ENCODE data around the gene IRF6. TPM values are rescaled to one million over a fixed set of nuclear protein-coding genes. Genes with fewer than 3 reads are reported as not detected.
A peak's percentile ranks its signal among the peaks of the same experiment; 100 is the strongest.

Gene IRF6
- total RNA-seq, 1 donor from 2014 or later = 21.2 TPM

DNA sequence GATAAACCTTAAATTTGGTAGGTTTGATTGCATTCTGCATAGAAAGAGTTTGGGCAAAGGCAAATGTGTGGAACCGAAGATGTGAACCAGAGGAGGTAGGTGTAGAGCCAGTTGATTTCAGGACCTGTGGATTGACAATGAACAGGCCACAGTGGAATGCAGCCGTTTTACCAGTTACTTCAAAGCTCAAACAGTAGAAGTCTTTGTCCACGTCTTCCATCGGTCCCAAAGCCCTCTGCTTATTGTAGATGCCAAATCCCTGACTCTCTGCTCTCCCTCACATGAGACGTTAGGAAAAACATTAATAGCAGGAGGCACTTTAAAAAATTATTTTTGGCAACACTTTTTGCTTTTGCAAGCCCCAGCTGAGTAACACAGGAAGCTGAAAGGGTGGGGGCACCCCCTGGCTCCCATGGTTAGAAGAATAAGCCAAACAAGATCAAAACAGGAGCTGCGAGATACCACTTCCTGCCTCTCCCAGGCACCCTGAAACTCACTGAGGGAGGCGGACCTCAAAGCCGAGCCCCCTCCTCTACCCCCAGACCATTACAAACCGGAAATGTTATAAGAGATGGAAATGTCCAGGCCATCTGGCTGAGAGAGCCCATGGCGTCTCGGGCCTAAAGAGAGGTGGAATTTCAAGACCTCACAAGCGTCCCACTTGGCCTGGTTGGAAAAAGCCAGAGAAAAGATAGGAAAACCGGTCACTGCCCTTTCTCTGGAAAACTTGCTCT, 36.6 kb downstream of the IRF6 start:
- H3K27me3 Mint-ChIP-seq (ENCODE audit: low read depth, unreplicated experiment) = no peaks in the 10 kb centered on the region
- Histone ChIP-seq H3K27me3 (ENCODE audit: insufficient read depth, low read length) (no peaks in the 10 kb centered on the region), H3K9me3 (ENCODE audit: insufficient read depth, low read depth, low read length) (no peaks in the 10 kb centered on the region), H3K9ac (ENCODE audit: low read length) (peak overlapping the region; percentile 60), H3K79me2 (ENCODE audit: insufficient read depth, low read length) (no peaks in the 10 kb centered on the region), H3K27ac (ENCODE audit: low read depth, low read length) (peak overlapping the region; percentile 88), H3K4me2 (ENCODE audit: low read length) (peak overlapping the region; percentile 69), H4K20me1 (ENCODE audit: insufficient read depth, low read length) (no peaks in the 10 kb centered on the region), H3K36me3 (ENCODE audit: insufficient read depth, low read length) (no peaks in the 10 kb centered on the region), H2AFZ (ENCODE audit: low read depth, low read length) (peak overlapping the region; percentile 73), H3K4me3 (ENCODE audit: insufficient read depth, low read depth, low read length) (no peak overlapping the region), H3K4me1 (ENCODE audit: insufficient read depth, low read length) (peaks cover 23% of the 10 kb centered on the region)
- H3K4me1 Mint-ChIP-seq (ENCODE audit: low read depth, unreplicated experiment) = peaks cover 7% of the 10 kb centered on the region
- H3K9me3 Mint-ChIP-seq (ENCODE audit: unreplicated experiment) = no peaks in the 10 kb centered on the region
- peak; percentile 94 for FAIRE-seq
- TF ChIP-seq CTCF (IDR thresholded peaks at IDR 0.05; ENCODE audit: insufficient read depth, low read depth, low read length) = no peak
- no peak for TF ChIP-seq EZH2 (IDR thresholded peaks at IDR 0.05; ENCODE audit: insufficient read depth, low read length)
- DNase-seq (ENCODE audit: low read depth) = peak; percentile 90
- no peaks in the 10 kb centered on the region for H3K36me3 Mint-ChIP-seq (ENCODE audit: low read depth, unreplicated experiment)
- H3K4me3 Mint-ChIP-seq (ENCODE audit: unreplicated experiment) = no peak overlapping the region
- H3K27ac Mint-ChIP-seq (ENCODE audit: unreplicated experiment) = no peak overlapping the region

DNA sequence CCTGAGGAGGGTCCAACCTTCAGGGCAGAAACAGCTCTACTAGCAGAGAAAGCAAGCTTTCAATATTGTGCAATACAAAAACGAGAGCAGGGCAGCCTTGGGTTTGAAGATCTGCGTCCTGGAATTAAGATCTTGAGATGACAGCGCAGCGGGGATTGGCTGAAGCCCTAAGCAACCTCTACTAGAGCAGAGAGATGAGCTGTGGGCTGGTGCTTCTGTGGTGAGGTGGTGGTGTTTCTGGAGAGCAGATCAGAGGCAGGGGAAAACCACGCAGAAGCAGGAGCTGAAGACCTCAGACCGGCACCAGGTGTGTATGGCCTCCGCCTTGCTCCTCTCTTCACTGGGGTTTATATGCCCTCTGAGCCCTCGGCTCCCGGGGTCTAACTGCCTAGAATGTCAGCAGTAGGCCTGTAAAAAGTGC, 37.6 kb downstream of the IRF6 start:
- H3K4me3 Mint-ChIP-seq (ENCODE audit: unreplicated experiment) = no peak overlapping the region
- Histone ChIP-seq H3K27ac (ENCODE audit: low read depth, low read length) (peak overlapping the region; percentile 88), H3K4me3 (ENCODE audit: insufficient read depth, low read depth, low read length) (no peak overlapping the region), H3K79me2 (ENCODE audit: insufficient read depth, low read length) (no peaks in the 10 kb centered on the region), H3K4me1 (ENCODE audit: insufficient read depth, low read length) (peaks cover 23% of the 10 kb centered on the region), H2AFZ (ENCODE audit: low read depth, low read length) (no peak overlapping the region), H3K9ac (ENCODE audit: low read length) (no peak overlapping the region), H3K4me2 (ENCODE audit: low read length) (peak overlapping the region; percentile 69), H3K36me3 (ENCODE audit: insufficient read depth, low read length) (no peaks in the 10 kb centered on the region), H3K27me3 (ENCODE audit: insufficient read depth, low read length) (no peaks in the 10 kb centered on the region), H4K20me1 (ENCODE audit: insufficient read depth, low read length) (no peaks in the 10 kb centered on the region), H3K9me3 (ENCODE audit: insufficient read depth, low read depth, low read length) (no peaks in the 10 kb centered on the region)
- no peaks in the 10 kb centered on the region for H3K9me3 Mint-ChIP-seq (ENCODE audit: unreplicated experiment)
- FAIRE-seq (no peak), DNase-seq (ENCODE audit: low read depth) (no peak)
- H3K27ac Mint-ChIP-seq (ENCODE audit: unreplicated experiment) = no peak overlapping the region
- peaks cover 7% of the 10 kb centered on the region for H3K4me1 Mint-ChIP-seq (ENCODE audit: low read depth, unreplicated experiment)
- no peak for TF ChIP-seq EZH2 (IDR thresholded peaks at IDR 0.05; ENCODE audit: insufficient read depth, low read length)
- no peak for TF ChIP-seq CTCF (IDR thresholded peaks at IDR 0.05; ENCODE audit: insufficient read depth, low read depth, low read length)
- H3K36me3 Mint-ChIP-seq (ENCODE audit: low read depth, unreplicated experiment) = no peaks in the 10 kb centered on the region
- H3K27me3 Mint-ChIP-seq (ENCODE audit: low read depth, unreplicated experiment) = peaks cover 2% of the 10 kb centered on the region

- no peak for FAIRE-seq
- H3K27me3 Mint-ChIP-seq (ENCODE audit: low read depth, unreplicated experiment) = peaks cover 8% of the 10 kb centered on the region
- H3K9me3 Mint-ChIP-seq (ENCODE audit: unreplicated experiment) = no peaks in the 10 kb centered on the region
Observed at GRCh38 chr1:209767706-209768105, 38.2 kb downstream of the IRF6 start.

More at GRCh38 chr1:209767706-209768105, 38.2 kb downstream of the IRF6 start:
- Histone ChIP-seq H3K4me2 (ENCODE audit: low read length) (no peak overlapping the region), H3K27ac (ENCODE audit: low read depth, low read length) (no peak overlapping the region), H3K79me2 (ENCODE audit: insufficient read depth, low read length) (no peaks in the 10 kb centered on the region), H3K36me3 (ENCODE audit: insufficient read depth, low read length) (no peaks in the 10 kb centered on the region), H3K27me3 (ENCODE audit: insufficient read depth, low read length) (no peaks in the 10 kb centered on the region), H2AFZ (ENCODE audit: low read depth, low read length) (no peak overlapping the region), H3K9me3 (ENCODE audit: insufficient read depth, low read depth, low read length) (no peaks in the 10 kb centered on the region), H3K9ac (ENCODE audit: low read length) (no peak overlapping the region), H4K20me1 (ENCODE audit: insufficient read depth, low read length) (no peaks in the 10 kb centered on the region), H3K4me3 (ENCODE audit: insufficient read depth, low read depth, low read length) (no peak overlapping the region), H3K4me1 (ENCODE audit: insufficient read depth, low read length) (peaks cover 23% of the 10 kb centered on the region)
- Mint-ChIP-seq H3K36me3 (ENCODE audit: low read depth, unreplicated experiment) (no peaks in the 10 kb centered on the region), H3K4me1 (ENCODE audit: low read depth, unreplicated experiment) (peaks cover 7% of the 10 kb centered on the region), H3K27ac (ENCODE audit: unreplicated experiment) (no peak overlapping the region), H3K4me3 (ENCODE audit: unreplicated experiment) (no peak overlapping the region)
- TF ChIP-seq EZH2 (IDR thresholded peaks at IDR 0.05; ENCODE audit: insufficient read depth, low read length) (no peak), CTCF (IDR thresholded peaks at IDR 0.05; ENCODE audit: insufficient read depth, low read depth, low read length) (no peak)
- no peak for DNase-seq (ENCODE audit: low read depth)
